ENCODE data around the gene LRRC17. TPM values are rescaled to one million over a fixed set of nuclear protein-coding genes. Genes with fewer than 3 reads are reported as not detected.
"Not testable (repeated sequence)": the region's sequence is repeated elsewhere in the genome, so short reads cannot be mapped to it uniquely, and the experiment has no call there.

LRRC17 gene
- total RNA-seq, 1 donor, result 0.10 TPM

- Histone ChIP-seq H3K4me1 (ENCODE audit: insufficient read depth, low read length) (peaks cover 25% of the 10 kb centered on the region), H3K27me3 (ENCODE audit: insufficient read depth, low read length) (no peaks in the 10 kb centered on the region), H3K9me3 (ENCODE audit: low read depth, low read length) (no peaks in the 10 kb centered on the region), H3K4me3 (ENCODE audit: low read length) (no peak overlapping the region)
Measured at GRCh38 chr7:102890971-102891692, 21.7 kb upstream of the LRRC17 start.

GRCh38 chr7:102891693-102892261 lies 21.0 kb upstream of the LRRC17 start:
- no peaks in the 10 kb centered on the region for H3K27me3 ChIP-seq (ENCODE audit: insufficient read depth, low read length)
- H3K4me1 ChIP-seq (ENCODE audit: insufficient read depth, low read length), result peaks cover 25% of the 10 kb centered on the region
- H3K9me3 ChIP-seq (ENCODE audit: low read depth, low read length), result no peaks in the 10 kb centered on the region
- no peak overlapping the region for H3K4me3 ChIP-seq (ENCODE audit: low read length)

GRCh38 chr7:102892631-102893278 lies 20.0 kb upstream of the LRRC17 start:
- Histone ChIP-seq H3K9me3 (ENCODE audit: low read depth, low read length) (no peaks in the 10 kb centered on the region), H3K4me1 (ENCODE audit: insufficient read depth, low read length) (peaks cover 26% of the 10 kb centered on the region), H3K27me3 (ENCODE audit: insufficient read depth, low read length) (no peaks in the 10 kb centered on the region), H3K4me3 (ENCODE audit: low read length) (no peak overlapping the region)

- no peaks in the 10 kb centered on the region for H3K9me3 ChIP-seq (ENCODE audit: low read depth, low read length)
- no peaks in the 10 kb centered on the region for H3K27me3 ChIP-seq (ENCODE audit: insufficient read depth, low read length)
- no peak overlapping the region for H3K4me3 ChIP-seq (ENCODE audit: low read length)
- peaks cover 38% of the 10 kb centered on the region for H3K4me1 ChIP-seq (ENCODE audit: insufficient read depth, low read length)
Measured at GRCh38 chr7:102895602-102896001, 17.2 kb upstream of the LRRC17 start.

GRCh38 chr7:102896585-102896984 lies 16.2 kb upstream of the LRRC17 start:
- Histone ChIP-seq H3K4me3 (ENCODE audit: low read length) (no peak overlapping the region), H3K27me3 (ENCODE audit: insufficient read depth, low read length) (no peaks in the 10 kb centered on the region), H3K9me3 (ENCODE audit: low read depth, low read length) (no peaks in the 10 kb centered on the region), H3K4me1 (ENCODE audit: insufficient read depth, low read length) (peaks cover 32% of the 10 kb centered on the region)

- H3K4me3 ChIP-seq (ENCODE audit: low read length), result no peak overlapping the region
- H3K9me3 ChIP-seq (ENCODE audit: low read depth, low read length), result no peaks in the 10 kb centered on the region
- peaks cover 32% of the 10 kb centered on the region for H3K4me1 ChIP-seq (ENCODE audit: insufficient read depth, low read length)
- H3K27me3 ChIP-seq (ENCODE audit: insufficient read depth, low read length), result no peaks in the 10 kb centered on the region
Measured at GRCh38 chr7:102897211-102897631, 15.6 kb upstream of the LRRC17 start.

GRCh38 chr7:102897856-102898531 lies 14.8 kb upstream of the LRRC17 start:
- H3K9me3 ChIP-seq (ENCODE audit: low read depth, low read length), result no peaks in the 10 kb centered on the region
- no peaks in the 10 kb centered on the region for H3K27me3 ChIP-seq (ENCODE audit: insufficient read depth, low read length)
- peaks cover 26% of the 10 kb centered on the region for H3K4me1 ChIP-seq (ENCODE audit: insufficient read depth, low read length)
- no peak overlapping the region for H3K4me3 ChIP-seq (ENCODE audit: low read length)

- no peak overlapping the region for H3K4me3 ChIP-seq (ENCODE audit: low read length)
- peaks cover 23% of the 10 kb centered on the region for H3K4me1 ChIP-seq (ENCODE audit: insufficient read depth, low read length)
Measured at GRCh38 chr7:102898532-102898859, 14.3 kb upstream of the LRRC17 start.

GRCh38 chr7:102902052-102902451 lies 10.7 kb upstream of the LRRC17 start:
- H3K4me1 ChIP-seq (ENCODE audit: insufficient read depth, low read length), result peaks cover 18% of the 10 kb centered on the region
- not testable (repeated sequence) for H3K9me3 ChIP-seq (ENCODE audit: low read depth, low read length); H3K4me3 ChIP-seq (ENCODE audit: low read length); H3K27me3 ChIP-seq (ENCODE audit: insufficient read depth, low read length)

More at GRCh38 chr7:102898532-102898859, 14.3 kb upstream of the LRRC17 start:
- Histone ChIP-seq H3K27me3 (ENCODE audit: insufficient read depth, low read length) (no peaks in the 10 kb centered on the region), H3K9me3 (ENCODE audit: low read depth, low read length) (no peaks in the 10 kb centered on the region)

- not testable (repeated sequence) for H3K4me3 ChIP-seq (ENCODE audit: low read length); H3K27me3 ChIP-seq (ENCODE audit: insufficient read depth, low read length); H3K9me3 ChIP-seq (ENCODE audit: low read depth, low read length)
- peaks cover 10% of the 10 kb centered on the region for H3K4me1 ChIP-seq (ENCODE audit: insufficient read depth, low read length)
Measured at GRCh38 chr7:102903576-102903975, 9.2 kb upstream of the LRRC17 start.

GRCh38 chr7:102908676-102909075 lies 4.1 kb upstream of the LRRC17 start:
- H3K4me1 ChIP-seq (ENCODE audit: insufficient read depth, low read length), result peaks cover 6% of the 10 kb centered on the region
- H3K9me3 ChIP-seq (ENCODE audit: low read depth, low read length), result no peaks in the 10 kb centered on the region
- no peaks in the 10 kb centered on the region for H3K27me3 ChIP-seq (ENCODE audit: insufficient read depth, low read length)
- H3K4me3 ChIP-seq (ENCODE audit: low read length), result no peak overlapping the region

GRCh38 chr7:102913826-102914225 lies 1.0 kb downstream of the LRRC17 start:
- Histone ChIP-seq H3K9me3 (ENCODE audit: low read depth, low read length) (no peaks in the 10 kb centered on the region), H3K4me1 (ENCODE audit: insufficient read depth, low read length) (peaks cover 6% of the 10 kb centered on the region), H3K27me3 (ENCODE audit: insufficient read depth, low read length) (no peaks in the 10 kb centered on the region), H3K4me3 (ENCODE audit: low read length) (no peak overlapping the region)

- Histone ChIP-seq H3K4me1 (ENCODE audit: insufficient read depth, low read length) (peaks cover 6% of the 10 kb centered on the region), H3K27me3 (ENCODE audit: insufficient read depth, low read length) (no peaks in the 10 kb centered on the region), H3K9me3 (ENCODE audit: low read depth, low read length) (no peaks in the 10 kb centered on the region), H3K4me3 (ENCODE audit: low read length) (no peak overlapping the region)
Measured at GRCh38 chr7:102914585-102914984, 1.8 kb downstream of the LRRC17 start.

GRCh38 chr7:102916426-102916825 lies 3.6 kb downstream of the LRRC17 start:
- no peaks in the 10 kb centered on the region for H3K9me3 ChIP-seq (ENCODE audit: low read depth, low read length)
- H3K4me1 ChIP-seq (ENCODE audit: insufficient read depth, low read length), result peaks cover 6% of the 10 kb centered on the region
- no peaks in the 10 kb centered on the region for H3K27me3 ChIP-seq (ENCODE audit: insufficient read depth, low read length)
- no peak overlapping the region for H3K4me3 ChIP-seq (ENCODE audit: low read length)

GRCh38 chr7:102916881-102917280 lies 4.1 kb downstream of the LRRC17 start:
- Histone ChIP-seq H3K4me3 (ENCODE audit: low read length) (no peak overlapping the region), H3K27me3 (ENCODE audit: insufficient read depth, low read length) (no peaks in the 10 kb centered on the region), H3K9me3 (ENCODE audit: low read depth, low read length) (no peaks in the 10 kb centered on the region), H3K4me1 (ENCODE audit: insufficient read depth, low read length) (peaks cover 6% of the 10 kb centered on the region)

Data from mononuclear cell (primary cell).